H9 (cell line): ENCODE results near the gene CWC22. TPM values are rescaled to one million over a fixed set of nuclear protein-coding genes. Genes with fewer than 3 reads are reported as not detected.

Experiments
- DNase-seq: peaks from one replicate; pipeline ENCODE4 v3.0.0-alpha.2; 2017
- H2AFZ ChIP-seq: one replicate; pipeline ENCODE4 v1.6.1; 2013; ENCODE audit warnings: mild to moderate bottlenecking, low read length, control low read depth, moderate library complexity
- H2AK5ac ChIP-seq: 2 replicates; pipeline ENCODE4 v1.6.1; 2013; ENCODE audit warnings: low read length, control low read depth, mixed read lengths; ENCODE audit not compliant: insufficient read length
- H2BK120ac ChIP-seq: one replicate; pipeline ENCODE4 v1.6.1; 2013; ENCODE audit warnings: low read depth, mild to moderate bottlenecking, low read length, control low read depth, inconsistent platforms; ENCODE audit not compliant: poor library complexity, severe bottlenecking
- H2BK12ac ChIP-seq: 2 replicates; pipeline ENCODE4 v1.6.1; 2013; ENCODE audit warnings: low read length, control low read depth, mixed read lengths, low read depth; ENCODE audit not compliant: insufficient read length
- H2BK15ac ChIP-seq: 2 replicates; pipeline ENCODE4 v1.6.1; 2013; ENCODE audit warnings: low read depth, low read length, control low read depth
- H2BK20ac ChIP-seq: one replicate; pipeline ENCODE4 v1.6.1; 2013; ENCODE audit warnings: low read depth, mild to moderate bottlenecking, low read length, control low read depth, inconsistent platforms; ENCODE audit not compliant: poor library complexity, severe bottlenecking
- H2BK5ac ChIP-seq: 2 replicates; pipeline ENCODE4 v1.6.1; 2013; ENCODE audit warnings: low read length, control low read depth, mixed read lengths; ENCODE audit not compliant: insufficient read length
- H3K14ac ChIP-seq: 2 replicates; pipeline ENCODE4 v1.6.1; 2013; ENCODE audit warnings: low read length, control low read depth; ENCODE audit not compliant: insufficient read depth
- H3K18ac ChIP-seq: 2 replicates; pipeline ENCODE4 v1.6.1; 2013; ENCODE audit warnings: low read depth, mild to moderate bottlenecking, mixed read lengths, low read length, control low read depth; ENCODE audit not compliant: insufficient read length
- H3K23ac ChIP-seq: 2 replicates; pipeline ENCODE4 v1.6.1; 2013; ENCODE audit warnings: low read length, control low read depth, mixed read lengths, low read depth; ENCODE audit not compliant: insufficient read length
- H3K23me2 ChIP-seq: 2 replicates; pipeline ENCODE4 v1.6.1; 2013; ENCODE audit warnings: low read depth, mild to moderate bottlenecking, mixed read lengths, low read length, control low read depth; ENCODE audit not compliant: insufficient read length, poor library complexity, severe bottlenecking
- H3K27ac ChIP-seq: 2 replicates; pipeline ENCODE4 v1.5.1; 2013; ENCODE audit warnings: low read length, control low read depth, mixed read lengths, low read depth; ENCODE audit not compliant: insufficient read length
- H3K27me3 ChIP-seq: 2 replicates; pipeline ENCODE4 v1.6.1; 2013; ENCODE audit warnings: low read length, control low read depth, inconsistent platforms; ENCODE audit not compliant: insufficient read depth
- H3K4ac ChIP-seq: 2 replicates; pipeline ENCODE4 v1.6.1; 2013; ENCODE audit warnings: low read depth, mild to moderate bottlenecking, control low read depth, inconsistent platforms, low read length, moderate library complexity
- H3K4me1 ChIP-seq: 2 replicates; pipeline ENCODE4 v1.6.1; 2013; ENCODE audit warnings: low read length, control low read depth, inconsistent platforms; ENCODE audit not compliant: insufficient read depth
- H3K4me2 ChIP-seq: 2 replicates; pipeline ENCODE4 v1.6.1; 2013; ENCODE audit warnings: low read length, control low read depth, mixed read lengths; ENCODE audit not compliant: insufficient read length, insufficient read depth
- H3K56ac ChIP-seq: 2 replicates; pipeline ENCODE4 v1.6.1; 2013; ENCODE audit warnings: low read depth, mild to moderate bottlenecking, mixed read lengths, low read length, control low read depth; ENCODE audit not compliant: insufficient read length
- H3K79me1 ChIP-seq: 2 replicates; pipeline ENCODE4 v1.6.1; 2013; ENCODE audit warnings: low read depth, mild to moderate bottlenecking, moderate library complexity, low read length, control low read depth, inconsistent platforms; ENCODE audit not compliant: insufficient read depth, poor library complexity, severe bottlenecking
- H3K79me2 ChIP-seq: 2 replicates; pipeline ENCODE4 v1.6.1; 2013; ENCODE audit warnings: low read length, control low read depth, inconsistent platforms; ENCODE audit not compliant: insufficient read depth
- H3K9ac ChIP-seq: 2 replicates; pipeline ENCODE4 v1.6.1; 2013; ENCODE audit warnings: low read length, control low read depth, mixed read lengths; ENCODE audit not compliant: insufficient read length; ENCODE audit errors: extremely low read depth
- H3K9me3 ChIP-seq: one replicate; pipeline ENCODE4 v1.6.1; 2013; ENCODE audit warnings: low read depth, low read length, inconsistent platforms; ENCODE audit not compliant: control insufficient read depth
- H3T11ph ChIP-seq: one replicate; pipeline ENCODE4 v1.6.1; 2013; ENCODE audit warnings: mild to moderate bottlenecking, low read length, control low read depth, inconsistent platforms
- H4K20me1 ChIP-seq: one replicate; pipeline ENCODE4 v1.6.1; 2013; ENCODE audit not compliant: control insufficient read depth, insufficient read length, insufficient read depth
- H4K5ac ChIP-seq: 2 replicates; pipeline ENCODE4 v1.6.1; 2013; ENCODE audit warnings: low read depth, mild to moderate bottlenecking, mixed read lengths, low read length, control low read depth; ENCODE audit not compliant: insufficient read length
- H4K8ac ChIP-seq: replicated peaks from 2 replicates; pipeline ENCODE4 v1.6.1; 2013; ENCODE audit warnings: low read length, control low read depth, mixed read lengths, low read depth; ENCODE audit not compliant: insufficient read length
- H4K91ac ChIP-seq: 2 replicates; pipeline ENCODE4 v1.6.1; 2013; ENCODE audit warnings: low read depth, mild to moderate bottlenecking, moderate library complexity, mixed read lengths, low read length, control low read depth; ENCODE audit not compliant: insufficient read length
- H3K27ac Mint-ChIP-seq, 3 experiments: 2 replicates in 2 of 3; 3 replicates in 1 of 3; pipeline ENCODE4 v1.8.0; 2020 to 2021; ENCODE audit warnings: mixed read lengths in 3 of 3, mild to moderate bottlenecking in 1 of 3, moderate library complexity in 1 of 3
- H3K27me3 Mint-ChIP-seq: 2 replicates; pipeline ENCODE4 v1.8.0; 2021; ENCODE audit warnings: low read depth, mild to moderate bottlenecking, moderate library complexity, mixed read lengths
- H3K36me3 Mint-ChIP-seq, 3 experiments: 2 replicates in 2 of 3; 3 replicates in 1 of 3; pipeline ENCODE4 v1.8.0; 2020 to 2021; ENCODE audit warnings: low read depth in 3 of 3, mixed read lengths in 3 of 3; ENCODE audit not compliant: insufficient read depth in 1 of 3
- H3K4me1 Mint-ChIP-seq, 2 experiments: 2 replicates each; pipeline ENCODE4 v1.8.0; 2020; ENCODE audit warnings: mixed read lengths in 2 of 2
- H3K4me3 Mint-ChIP-seq, 2 experiments: 2 replicates in 1 of 2; 3 replicates in 1 of 2; pipeline ENCODE4 v1.8.0; 2020 to 2021; ENCODE audit warnings: mild to moderate bottlenecking in 2 of 2, mixed read lengths in 2 of 2, moderate library complexity in 1 of 2
- H3K9me3 Mint-ChIP-seq, 2 experiments: 2 replicates in 1 of 2; 3 replicates in 1 of 2; pipeline ENCODE4 v1.8.0; 2020; ENCODE audit warnings: mild to moderate bottlenecking in 2 of 2, mixed read lengths in 2 of 2, moderate library complexity in 1 of 2
- WGBS: extraction: QIAGEN DNeasy Blood & Tissue Kit; methylation state at CpG from one replicate; pipeline ENCODE4 v1.1.7; 2013; ENCODE audit warnings: missing lambda C conversion rate, low lambda C conversion rate, mixed read lengths; ENCODE audit not compliant: insufficient read length; ENCODE audit errors: extremely low coverage; 5-methylcytosine and 5-hydroxymethylcytosine counted together
- total RNA-seq: library from RNA; stranded (reverse); gene quantifications from 2 replicates; pipeline ENCODE4 v1.2.1, GENCODE V29; 2021
- TF ChIP-seq, protein P1 (sequence below): fragments of 200-600 bp; sonication (generic); conservative IDR thresholded peaks from 3 replicates; pipeline ENCODE4 v1.8.0; 2021; ENCODE audit warnings: antibody characterized with exemption, mild to moderate bottlenecking

CWC22 gene
- total RNA-seq, 1 experiment from 2014 or later: 43.4 TPM

DNA sequence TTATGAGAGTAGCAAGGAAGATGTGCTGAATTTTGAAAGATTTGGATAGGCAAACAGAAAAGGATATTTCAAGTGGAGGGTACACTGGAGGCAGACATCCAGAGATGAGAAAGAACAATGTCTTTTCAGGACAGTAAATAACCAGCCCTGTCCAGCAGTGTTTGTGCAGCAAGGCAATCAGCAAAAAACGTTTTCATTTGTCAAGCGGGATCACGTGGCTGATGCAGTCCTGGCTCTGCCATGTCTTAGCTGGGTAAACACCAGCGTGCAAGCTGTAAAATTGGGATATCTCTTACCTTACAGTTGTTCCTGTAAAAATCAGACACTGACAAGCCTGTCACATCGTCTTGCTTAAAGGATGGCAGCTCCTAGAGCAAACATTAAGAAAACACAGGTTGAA, 67.8 kb downstream of the CWC22 start:
- Histone ChIP-seq H3K18ac (no peak overlapping the region), H3T11ph (no peak overlapping the region), H2BK20ac (no peak overlapping the region), H3K4me2 (no peak overlapping the region), H2BK5ac (no peak overlapping the region), H3K27ac (no peak overlapping the region), H3K27me3 (no peaks in the 10 kb centered on the region), H3K79me2 (no peaks in the 10 kb centered on the region), H2AK5ac (no peak overlapping the region), H3K14ac (no peak overlapping the region), H3K79me1 (no peaks in the 10 kb centered on the region), H2AFZ (no peak overlapping the region), H3K23ac (no peak overlapping the region), H3K56ac (no peak overlapping the region), H3K23me2 (no peaks in the 10 kb centered on the region), H4K8ac (no peak overlapping the region), H2BK15ac (no peak overlapping the region), H3K4ac (no peak overlapping the region), H3K9me3 (no peaks in the 10 kb centered on the region), H3K4me1 (no peaks in the 10 kb centered on the region), H3K9ac (no peak overlapping the region), H2BK120ac (no peak overlapping the region), H2BK12ac (no peak overlapping the region), H4K91ac (no peak overlapping the region), H4K5ac (no peak overlapping the region), H4K20me1 (no peaks in the 10 kb centered on the region)
- TF ChIP-seq, protein P1, sequence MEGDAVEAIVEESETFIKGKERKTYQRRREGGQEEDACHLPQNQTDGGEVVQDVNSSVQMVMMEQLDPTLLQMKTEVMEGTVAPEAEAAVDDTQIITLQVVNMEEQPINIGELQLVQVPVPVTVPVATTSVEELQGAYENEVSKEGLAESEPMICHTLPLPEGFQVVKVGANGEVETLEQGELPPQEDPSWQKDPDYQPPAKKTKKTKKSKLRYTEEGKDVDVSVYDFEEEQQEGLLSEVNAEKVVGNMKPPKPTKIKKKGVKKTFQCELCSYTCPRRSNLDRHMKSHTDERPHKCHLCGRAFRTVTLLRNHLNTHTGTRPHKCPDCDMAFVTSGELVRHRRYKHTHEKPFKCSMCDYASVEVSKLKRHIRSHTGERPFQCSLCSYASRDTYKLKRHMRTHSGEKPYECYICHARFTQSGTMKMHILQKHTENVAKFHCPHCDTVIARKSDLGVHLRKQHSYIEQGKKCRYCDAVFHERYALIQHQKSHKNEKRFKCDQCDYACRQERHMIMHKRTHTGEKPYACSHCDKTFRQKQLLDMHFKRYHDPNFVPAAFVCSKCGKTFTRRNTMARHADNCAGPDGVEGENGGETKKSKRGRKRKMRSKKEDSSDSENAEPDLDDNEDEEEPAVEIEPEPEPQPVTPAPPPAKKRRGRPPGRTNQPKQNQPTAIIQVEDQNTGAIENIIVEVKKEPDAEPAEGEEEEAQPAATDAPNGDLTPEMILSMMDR: no peak
- no peak overlapping the region for H3K27ac Mint-ChIP-seq
- no CpG with 5 or more reads among the region's 5 CpGs for WGBS
- no peaks in the 10 kb centered on the region for H3K27me3 Mint-ChIP-seq
- H3K4me1 Mint-ChIP-seq: peaks cover 14 to 18% of the 10 kb centered on the region in 2 experiments
- peaks cover 0 to 2% (median under 1%) of the 10 kb centered on the region in 3 experiments; a peak in 3 of 7 replicates for H3K36me3 Mint-ChIP-seq
- no peak for DNase-seq
- no peak overlapping the region for H3K4me3 Mint-ChIP-seq
- H3K9me3 Mint-ChIP-seq: no peaks in the 10 kb centered on the region
